Measurements from ENCODE around the gene GFY. TPM values are rescaled to one million over a fixed set of nuclear protein-coding genes. Genes with fewer than 3 reads are reported as not detected.

Gene GFY
- total and polyA plus RNA-seq, 9 of the 15 experiments (the other 6 are each of a cell fraction or from before 2014, with no cell fraction given), result 0.06 to 0.40 (median 0.19) TPM; not detected in 3

- TF ChIP-seq RBM34 (IDR thresholded peaks at IDR 0.05; ENCODE audit: borderline replicate concordance, insufficient read depth, low read length), result no peak
Measured at GRCh38 chr19:49453013-49453756, 28.0 kb downstream of the GFY start, which contains the start of gene ALDH16A1 (continued).

- Histone ChIP-seq H3K27me3 (ENCODE audit: control insufficient read depth in 2 of 2, insufficient read depth in 2 of 2, low read length in 2 of 2) (no peaks in the 10 kb centered on the region), H3K9me1 (ENCODE audit: control insufficient read depth, insufficient read depth, low read length) (no peaks in the 10 kb centered on the region), H4K20me1 (replicated peaks; ENCODE audit: control insufficient read depth, insufficient read depth, low read length) (no peaks in the 10 kb centered on the region), H3K9me3 (replicated peaks; ENCODE audit: control insufficient read depth, insufficient read depth, low read depth, low read length) (no peaks in the 10 kb centered on the region), H3K4me3 (peak overlapping the region; percentile 93), H3K4me1 (replicated peaks in 1 of 2; ENCODE audit: control insufficient read depth in 2 of 2, insufficient read depth in 2 of 2, low read length in 2 of 2) (peaks cover 5 to 40% of the 10 kb centered on the region in 2 experiments; a peak in 4 of 5 replicates), H3K27ac (ENCODE audit: extremely low read depth, low read depth, low read length) (peak overlapping the region; percentile 100), H3K9ac (ENCODE audit: insufficient read depth in 1 of 2, low read depth in 2 of 2, low read length in 2 of 2) (peak overlapping the region; percentile 95 to 100), H2AFZ (ENCODE audit: low read depth, low read length) (peak overlapping the region; percentile 95), H3K79me2 (ENCODE audit: control insufficient read depth, insufficient read depth, low read length) (peaks cover 54% of the 10 kb centered on the region), H3K4me2 (ENCODE audit: insufficient read depth, low read length) (peak overlapping the region; percentile 96), H3K36me3 (ENCODE audit: control insufficient read depth, insufficient read depth, low read length) (peaks cover 41% of the 10 kb centered on the region; the same call in 2 of the 3 replicates)
- ATAC-seq, result no peak
- BruUV-seq (replicated peaks), result TSS peak; percentile 83
- 2% methylated on average over 10 of the region's 10 CpGs for WGBS (ENCODE audit: insufficient coverage, low coverage, missing lambda C conversion rate)
- DNase-seq (ENCODE audit: extremely low read depth in 1 of 4, low spot score in 3 of 4), result peak in 3 of 4 experiments; percentile 29 to 72 (median 70)
- no peak for FAIRE-seq
- ChIA-PET POLR2A (interaction anchor here (0.6 to 2.8 kb wide), 15 partner anchors 9 to 578 kb away, joined by 3 to 8 read pairs (median 4); partner anchors contain the start of gene DKKL1), CTCF (ENCODE audit: low intra/inter-chr PET ratio) (no interaction called here)
- intact Hi-C loops (cut with micrococcal nuclease) (no loop called here), in situ Hi-C loops (cut with MboI) (no loop called here)
- TF ChIP-seq HBP1 (CRISPR knock-in tag; IDR thresholded peaks at IDR 0.05) (peak; percentile 76; the same call in 1 of the 2 replicates), ELF1 (tag; IDR thresholded peaks at IDR 0.05) (peak; percentile 81), SRF (CRISPR knock-in tag; IDR thresholded peaks at IDR 0.05) (no peak), NR1H2 (CRISPR knock-in tag; IDR thresholded peaks at IDR 0.05) (no peak), ZNF274 (IDR thresholded peaks at IDR 0.05; ENCODE audit: borderline replicate concordance, low read depth, low read length) (no peak), MTA3 (IDR thresholded peaks at IDR 0.05; ENCODE audit: borderline replicate concordance) (peak; percentile 21), ZNF589 (CRISPR knock-in tag; IDR thresholded peaks at IDR 0.05; ENCODE audit: low read depth) (0 out of 2 replicates have a peak, but pooled peaks have one; percentile 24), NFRKB (IDR thresholded peaks at IDR 0.05; ENCODE audit: low read depth) (peak; percentile 36), ZNF282 (CRISPR knock-in tag; IDR thresholded peaks at IDR 0.05) (no peak), HES1 (IDR thresholded peaks at IDR 0.05; ENCODE audit: low read depth) (0 out of 2 replicates have a peak, but pooled peaks have one; percentile 15), ETV1 (tag; conservative IDR thresholded peaks at IDR 0.05; ENCODE audit: low read depth) (peak; percentile 84; the same call in 1 of the 2 replicates)
- TF ChIP-seq, protein P1, sequence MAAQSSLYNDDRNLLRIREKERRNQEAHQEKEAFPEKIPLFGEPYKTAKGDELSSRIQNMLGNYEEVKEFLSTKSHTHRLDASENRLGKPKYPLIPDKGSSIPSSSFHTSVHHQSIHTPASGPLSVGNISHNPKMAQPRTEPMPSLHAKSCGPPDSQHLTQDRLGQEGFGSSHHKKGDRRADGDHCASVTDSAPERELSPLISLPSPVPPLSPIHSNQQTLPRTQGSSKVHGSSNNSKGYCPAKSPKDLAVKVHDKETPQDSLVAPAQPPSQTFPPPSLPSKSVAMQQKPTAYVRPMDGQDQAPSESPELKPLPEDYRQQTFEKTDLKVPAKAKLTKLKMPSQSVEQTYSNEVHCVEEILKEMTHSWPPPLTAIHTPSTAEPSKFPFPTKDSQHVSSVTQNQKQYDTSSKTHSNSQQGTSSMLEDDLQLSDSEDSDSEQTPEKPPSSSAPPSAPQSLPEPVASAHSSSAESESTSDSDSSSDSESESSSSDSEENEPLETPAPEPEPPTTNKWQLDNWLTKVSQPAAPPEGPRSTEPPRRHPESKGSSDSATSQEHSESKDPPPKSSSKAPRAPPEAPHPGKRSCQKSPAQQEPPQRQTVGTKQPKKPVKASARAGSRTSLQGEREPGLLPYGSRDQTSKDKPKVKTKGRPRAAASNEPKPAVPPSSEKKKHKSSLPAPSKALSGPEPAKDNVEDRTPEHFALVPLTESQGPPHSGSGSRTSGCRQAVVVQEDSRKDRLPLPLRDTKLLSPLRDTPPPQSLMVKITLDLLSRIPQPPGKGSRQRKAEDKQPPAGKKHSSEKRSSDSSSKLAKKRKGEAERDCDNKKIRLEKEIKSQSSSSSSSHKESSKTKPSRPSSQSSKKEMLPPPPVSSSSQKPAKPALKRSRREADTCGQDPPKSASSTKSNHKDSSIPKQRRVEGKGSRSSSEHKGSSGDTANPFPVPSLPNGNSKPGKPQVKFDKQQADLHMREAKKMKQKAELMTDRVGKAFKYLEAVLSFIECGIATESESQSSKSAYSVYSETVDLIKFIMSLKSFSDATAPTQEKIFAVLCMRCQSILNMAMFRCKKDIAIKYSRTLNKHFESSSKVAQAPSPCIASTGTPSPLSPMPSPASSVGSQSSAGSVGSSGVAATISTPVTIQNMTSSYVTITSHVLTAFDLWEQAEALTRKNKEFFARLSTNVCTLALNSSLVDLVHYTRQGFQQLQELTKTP (IDR thresholded peaks at IDR 0.05; ENCODE audit: low read depth in 1 of 2, partially characterized antibody in 2 of 2), result no peak
Measured at GRCh38 chr19:49453757-49454240, 28.6 kb downstream of the GFY start.
